A549 (cell line): Measurements from ENCODE around the gene STRN3. TPM values are rescaled to one million over a fixed set of nuclear protein-coding genes. Genes with fewer than 3 reads are reported as not detected.

ENCODE experiments used
- ATAC-seq, 2 experiments: fragments of 200-7000 bp in 1 of 2; fragments of >200 bp in 1 of 2; cut with Nextera tagmentation in 1 of 2; cut with Tn5 transposase in 1 of 2; 3 replicates each; pipeline versions ENCODE4 v1.8.0 to v1.9.1; 2018 to 2020; ENCODE audit warnings: mild to moderate bottlenecking in 1 of 2, moderate library complexity in 1 of 2
- CTCF ChIA-PET: fragments of 300-600 bp; sonication (Branson Sonifier 250); formaldehyde crosslinking; extraction: SDS; loops from one replicate; lab custom pipeline; 2021; ENCODE audit warnings: antibody characterized with exemption, inconsistent platforms; lab: Yijun Ruan, JAX
- POLR2A ChIA-PET: fragments of 350-600 bp; formaldehyde crosslinking; extraction: SDS; loops from one replicate; lab custom pipeline; 2021; ENCODE audit warnings: antibody characterized with exemption, inconsistent platforms; lab: Yijun Ruan, JAX
- DNase-seq, 2 experiments: peaks; one replicate each; pipeline versions ENCODE4 v3.0.0 to v3.0.0-alpha.2; 2011 to 2016; ENCODE audit warnings: low read depth in 1 of 2, low spot score in 1 of 2
- FAIRE-seq: peaks from 2 replicates; lab custom pipeline; 2011; peaks lifted over from hg19 to GRCh38; lab: Jason Lieb, UNC
- H3K27ac ChIP-seq, 2 experiments: fragments of >200 bp; sonication (Bioruptor Twin); formaldehyde crosslinking; 3 replicates each; pipeline ENCODE4 v1.5.1; 2016 to 2017
- H3K4me1 ChIP-seq: fragments of >200 bp; sonication (Bioruptor Twin); formaldehyde crosslinking; 3 replicates; pipeline ENCODE4 v1.6.1; 2016
- H3K4me2 ChIP-seq: fragments of >200 bp; sonication (Bioruptor Twin); formaldehyde crosslinking; 3 replicates; pipeline ENCODE4 v1.6.1; 2016
- H3K4me3 ChIP-seq: fragments of >200 bp; sonication (Bioruptor Twin); formaldehyde crosslinking; 3 replicates; pipeline ENCODE4 v1.5.1; 2016
- H3K9me3 ChIP-seq: fragments of >200 bp; sonication (Bioruptor Twin); formaldehyde crosslinking; 3 replicates; pipeline ENCODE4 v1.6.1; 2016
- CBX2 ChIP-seq: fragments of 200-600 bp; sonication (generic); IDR thresholded peaks from 2 replicates; pipeline ENCODE4 v1.6.1; 2016; ENCODE audit warnings: low read depth, mild to moderate bottlenecking, borderline replicate concordance
- CBX8 ChIP-seq: fragments of 200-600 bp; sonication (generic); IDR thresholded peaks from 2 replicates; pipeline ENCODE4 v1.6.1; 2016
- CEBPB ChIP-seq, 2 experiments: fragments of >200 bp in 1 of 2; sonication (Bioruptor Twin) in 1 of 2; formaldehyde crosslinking in 1 of 2; IDR thresholded peaks; 2 replicates each; pipeline ENCODE4 v1.6.1; 2012 to 2016
- CHD4 ChIP-seq: fragments of 200-600 bp; sonication (generic); IDR thresholded peaks from 2 replicates; pipeline ENCODE4 v1.6.1; 2016; ENCODE audit warnings: antibody characterized with exemption, mild to moderate bottlenecking, borderline replicate concordance
- E2F6 ChIP-seq: IDR thresholded peaks from 2 replicates; pipeline ENCODE4 v1.6.1; 2012; ENCODE audit warnings: low read depth, borderline replicate concordance
- EP300 ChIP-seq, 2 experiments: fragments of >200 bp; sonication (Bioruptor Twin); formaldehyde crosslinking; IDR thresholded peaks; 2 replicates in 1 of 2; 3 replicates in 1 of 2; pipeline ENCODE4 v1.6.1; 2016 to 2017
- ESRRA ChIP-seq: fragments of 150-350 bp; IDR thresholded peaks from 2 replicates; pipeline ENCODE4 v1.6.1; 2014; ENCODE audit warnings: mild to moderate bottlenecking, low read length, borderline replicate concordance
- GATA3 ChIP-seq: IDR thresholded peaks from 2 replicates; pipeline ENCODE4 v1.6.1; 2012; ENCODE audit warnings: borderline replicate concordance
- HEYL ChIP-seq: fragments of 250-450 bp; sonication (Bioruptor Pico); IDR thresholded peaks from 2 replicates; pipeline ENCODE4 v1.8.0; 2021; ENCODE audit warnings: mild to moderate bottlenecking, moderate library complexity
- HOXB5 ChIP-seq: fragments of 250-450 bp; sonication (Bioruptor Pico); IDR thresholded peaks from 2 replicates; pipeline ENCODE4 v1.5.0; 2020; ENCODE audit warnings: mild to moderate bottlenecking, moderate library complexity
- KDM1A ChIP-seq: fragments of 200-600 bp; sonication (generic); IDR thresholded peaks from 2 replicates; pipeline ENCODE4 v1.6.1; 2016; ENCODE audit warnings: low read depth, mild to moderate bottlenecking
- KDM5A ChIP-seq: fragments of 200-600 bp; sonication (generic); IDR thresholded peaks from 2 replicates; pipeline ENCODE4 v1.6.1; 2016; ENCODE audit warnings: antibody characterized with exemption, mild to moderate bottlenecking
- MAX ChIP-seq: IDR thresholded peaks from 2 replicates; pipeline ENCODE4 v1.6.1; 2012
- NPAS2 ChIP-seq: fragments of 250-450 bp; sonication (Bioruptor Pico); IDR thresholded peaks from 2 replicates; pipeline ENCODE4 v1.8.0; 2022; ENCODE audit warnings: mild to moderate bottlenecking, moderate library complexity, borderline replicate concordance
- RARB ChIP-seq: fragments of 250-450 bp; sonication (Bioruptor Pico); IDR thresholded peaks from 2 replicates; pipeline ENCODE4 v1.8.0; 2021; ENCODE audit warnings: mild to moderate bottlenecking, moderate library complexity
- RCOR1 ChIP-seq: fragments of 150-350 bp; IDR thresholded peaks from 2 replicates; pipeline ENCODE4 v1.6.1; 2014; ENCODE audit warnings: antibody characterized with exemption, low read length, low read depth
- SMC3 ChIP-seq: fragments of >200 bp; sonication (Bioruptor Twin); formaldehyde crosslinking; IDR thresholded peaks from 3 replicates; pipeline ENCODE4 v1.6.1; 2018; ENCODE audit warnings: inconsistent platforms
- SREBF2 ChIP-seq: fragments of 450-650 bp; IDR thresholded peaks from 2 replicates; pipeline ENCODE4 v1.6.1; 2014; ENCODE audit warnings: mild to moderate bottlenecking, moderate library complexity
- TFCP2L1 ChIP-seq: fragments of 250-450 bp; sonication (Bioruptor Pico); IDR thresholded peaks from 2 replicates; pipeline ENCODE4 v1.5.0; 2021; ENCODE audit warnings: mild to moderate bottlenecking
- ZC3H11A ChIP-seq: fragments of 450-650 bp; IDR thresholded peaks from 2 replicates; pipeline ENCODE4 v1.6.1; 2014; ENCODE audit warnings: antibody characterized with exemption, mild to moderate bottlenecking
- WGBS: methylation state at CpG from one replicate; pipeline ENCODE4 v1.1.6; 2017; ENCODE audit errors: missing lambda C conversion rate; 5-methylcytosine and 5-hydroxymethylcytosine counted together
- polyA plus RNA-seq, 4 experiments: library from polyadenylated mRNA; depleted of rRNA in 3 of 4; stranded (reverse); fragments of >200 nt; fragmentation: RNase III in 1 of 4; extraction: RNeasy Plus Mini Kit Qiagen cat#74134 plus additional on column Dnase treatment in 1 of 4; gene quantifications; 2 replicates in 3 of 4; 3 replicates in 1 of 4; pipeline ENCODE4 v1.2.3, GENCODE V29; 2011 to 2017
- TF ChIP-seq, protein P1 (sequence below): fragments of 200-600 bp; sonication (generic); IDR thresholded peaks from 2 replicates; pipeline ENCODE4 v1.6.1; 2016; ENCODE audit warnings: antibody characterized with exemption, mild to moderate bottlenecking, moderate library complexity
- TF ChIP-seq, protein P2 (sequence below): fragments of 250-450 bp; sonication (Bioruptor Pico); IDR thresholded peaks from 2 replicates; pipeline ENCODE4 v1.5.0; 2021; ENCODE audit warnings: mild to moderate bottlenecking, moderate library complexity, borderline replicate concordance

STRN3 gene
- polyA plus RNA-seq, 2 of the 4 experiments (the other 2 are of a cell fraction), result 22.1 to 44.8 TPM

DNA sequence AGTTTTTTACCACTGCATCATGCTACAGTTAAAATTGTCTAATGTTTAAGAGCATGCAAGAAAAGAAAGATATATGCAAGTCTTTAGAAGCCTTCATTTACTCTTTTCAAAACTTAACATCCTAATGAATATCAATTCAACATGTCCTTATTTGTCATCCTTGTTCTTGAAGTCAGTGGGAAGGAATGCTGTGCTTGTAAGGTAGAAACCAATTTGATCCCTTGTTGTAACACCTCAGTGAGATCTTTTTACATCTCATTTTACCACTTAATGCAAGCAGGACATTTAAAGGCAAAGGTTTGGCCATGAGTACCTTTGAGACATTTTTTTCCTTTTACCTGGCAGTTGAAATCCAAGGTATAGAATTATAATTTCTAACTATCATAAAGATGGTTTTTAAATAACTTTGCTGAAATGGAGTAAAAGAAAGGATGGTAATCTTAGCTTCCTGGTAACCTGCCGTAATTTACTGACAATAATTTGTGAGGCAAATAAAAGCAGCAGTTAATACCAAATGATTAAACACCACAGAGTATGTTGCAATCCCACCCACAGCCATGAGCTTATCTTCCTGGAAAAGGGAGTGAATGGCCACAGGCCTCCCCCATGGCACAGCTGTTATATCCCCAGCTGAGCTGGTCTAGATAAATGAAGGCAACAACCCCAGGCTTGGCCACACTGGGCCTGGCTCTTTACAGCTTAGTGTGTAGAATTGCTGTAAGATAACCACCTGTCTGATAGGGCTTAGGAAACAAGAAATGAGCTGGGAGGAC, 33.2 kb upstream of the STRN3 start:
- no peak for FAIRE-seq
- H3K4me3 ChIP-seq, result no peak overlapping the region
- TF ChIP-seq HEYL (no peak), CEBPB (IDR thresholded peaks at IDR 0.05) (peak; percentile 60 to 79; a peak in 2 of 4 replicates), GATA3 (no peak), EP300 (IDR thresholded peaks at IDR 0.05) (0 out of 5 replicates have a peak, but pooled peaks of 1 of the 2 experiments have one; percentile 23)
- H3K4me1 ChIP-seq, result peaks cover 21% of the 10 kb centered on the region
- peak in 1 of 2 experiments; percentile 15 for DNase-seq
- ATAC-seq, result no peak
- H3K27ac ChIP-seq, result peak overlapping the region in 1 of 2 experiments; percentile 56; a peak in 2 of 6 replicates
- H3K9me3 ChIP-seq, result no peaks in the 10 kb centered on the region
- 41% methylated on average over 1 of the region's 1 CpG for WGBS
- H3K4me2 ChIP-seq, result peak overlapping the region; percentile 37
- POLR2A ChIA-PET, result interaction anchor here (1.8 kb wide), 1 partner anchor 33 kb away, joined by 9 read pairs; the partner anchor contains the start of gene STRN3
- CTCF ChIA-PET, result interaction anchor here (1.8 kb wide), 1 partner anchor 79 kb away, joined by 4 read pairs; no protein-coding TSS in a partner anchor

DNA sequence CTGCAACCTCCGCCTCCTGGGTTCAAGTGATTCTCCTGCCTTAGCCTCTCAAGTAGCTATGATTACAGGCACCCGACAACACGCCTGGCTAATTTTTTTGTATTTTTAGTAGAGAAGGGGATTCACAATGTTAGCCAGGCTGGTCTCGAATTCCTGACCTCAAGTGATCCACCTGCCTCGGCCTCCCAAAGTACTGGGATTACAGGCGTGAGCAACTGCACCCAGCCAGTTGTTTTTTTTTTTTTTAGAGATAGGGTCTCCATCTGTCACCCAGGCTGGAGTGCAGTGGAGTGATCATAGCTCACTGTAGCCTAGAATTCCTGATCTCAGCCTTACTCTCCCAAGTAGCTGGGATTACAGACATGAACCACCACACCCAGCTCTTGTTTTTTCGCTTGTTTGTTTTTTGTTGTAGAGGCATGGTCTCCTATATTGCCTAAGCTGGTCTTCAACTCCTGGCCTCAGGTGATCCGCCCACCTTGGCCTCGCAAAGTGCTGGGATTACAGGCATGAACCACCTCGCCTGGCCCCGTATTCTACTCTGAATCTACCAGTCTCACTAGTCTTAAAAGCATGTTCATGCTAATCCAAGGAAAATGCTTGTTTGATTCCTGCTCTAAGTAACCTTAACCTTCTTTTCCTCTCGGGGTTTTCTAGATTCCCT, 31.7 kb upstream of the STRN3 start:
- peaks cover 27% of the 10 kb centered on the region for H3K4me1 ChIP-seq
- no peak for FAIRE-seq
- no peak for TF ChIP-seq EP300 (IDR thresholded peaks at IDR 0.05)
- TF ChIP-seq CBX8, result no peak
- TF ChIP-seq CHD4, result no peak
- no peak for TF ChIP-seq NPAS2
- no peak for TF ChIP-seq MAX
- no peak for TF ChIP-seq ESRRA
- no peak for TF ChIP-seq CBX2
- no peak for TF ChIP-seq SMC3
- TF ChIP-seq KDM5A, result no peak
- no peak for TF ChIP-seq HOXB5 (CRISPR knock-in tag)
- TF ChIP-seq, protein P1, sequence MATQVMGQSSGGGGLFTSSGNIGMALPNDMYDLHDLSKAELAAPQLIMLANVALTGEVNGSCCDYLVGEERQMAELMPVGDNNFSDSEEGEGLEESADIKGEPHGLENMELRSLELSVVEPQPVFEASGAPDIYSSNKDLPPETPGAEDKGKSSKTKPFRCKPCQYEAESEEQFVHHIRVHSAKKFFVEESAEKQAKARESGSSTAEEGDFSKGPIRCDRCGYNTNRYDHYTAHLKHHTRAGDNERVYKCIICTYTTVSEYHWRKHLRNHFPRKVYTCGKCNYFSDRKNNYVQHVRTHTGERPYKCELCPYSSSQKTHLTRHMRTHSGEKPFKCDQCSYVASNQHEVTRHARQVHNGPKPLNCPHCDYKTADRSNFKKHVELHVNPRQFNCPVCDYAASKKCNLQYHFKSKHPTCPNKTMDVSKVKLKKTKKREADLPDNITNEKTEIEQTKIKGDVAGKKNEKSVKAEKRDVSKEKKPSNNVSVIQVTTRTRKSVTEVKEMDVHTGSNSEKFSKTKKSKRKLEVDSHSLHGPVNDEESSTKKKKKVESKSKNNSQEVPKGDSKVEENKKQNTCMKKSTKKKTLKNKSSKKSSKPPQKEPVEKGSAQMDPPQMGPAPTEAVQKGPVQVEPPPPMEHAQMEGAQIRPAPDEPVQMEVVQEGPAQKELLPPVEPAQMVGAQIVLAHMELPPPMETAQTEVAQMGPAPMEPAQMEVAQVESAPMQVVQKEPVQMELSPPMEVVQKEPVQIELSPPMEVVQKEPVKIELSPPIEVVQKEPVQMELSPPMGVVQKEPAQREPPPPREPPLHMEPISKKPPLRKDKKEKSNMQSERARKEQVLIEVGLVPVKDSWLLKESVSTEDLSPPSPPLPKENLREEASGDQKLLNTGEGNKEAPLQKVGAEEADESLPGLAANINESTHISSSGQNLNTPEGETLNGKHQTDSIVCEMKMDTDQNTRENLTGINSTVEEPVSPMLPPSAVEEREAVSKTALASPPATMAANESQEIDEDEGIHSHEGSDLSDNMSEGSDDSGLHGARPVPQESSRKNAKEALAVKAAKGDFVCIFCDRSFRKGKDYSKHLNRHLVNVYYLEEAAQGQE, result no peak
- TF ChIP-seq KDM1A, result no peak
- TF ChIP-seq, protein P2, sequence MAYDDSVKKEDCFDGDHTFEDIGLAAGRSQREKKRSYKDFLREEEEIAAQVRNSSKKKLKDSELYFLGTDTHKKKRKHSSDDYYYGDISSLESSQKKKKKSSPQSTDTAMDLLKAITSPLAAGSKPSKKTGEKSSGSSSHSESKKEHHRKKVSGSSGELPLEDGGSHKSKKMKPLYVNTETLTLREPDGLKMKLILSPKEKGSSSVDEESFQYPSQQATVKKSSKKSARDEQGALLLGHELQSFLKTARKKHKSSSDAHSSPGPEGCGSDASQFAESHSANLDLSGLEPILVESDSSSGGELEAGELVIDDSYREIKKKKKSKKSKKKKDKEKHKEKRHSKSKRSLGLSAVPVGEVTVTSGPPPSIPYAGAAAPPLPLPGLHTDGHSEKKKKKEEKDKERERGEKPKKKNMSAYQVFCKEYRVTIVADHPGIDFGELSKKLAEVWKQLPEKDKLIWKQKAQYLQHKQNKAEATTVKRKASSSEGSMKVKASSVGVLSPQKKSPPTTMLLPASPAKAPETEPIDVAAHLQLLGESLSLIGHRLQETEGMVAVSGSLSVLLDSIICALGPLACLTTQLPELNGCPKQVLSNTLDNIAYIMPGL (CRISPR knock-in tag), result no peak
- TF ChIP-seq SREBF2, result no peak
- no peak for TF ChIP-seq TFCP2L1 (CRISPR knock-in tag)
- no peak for TF ChIP-seq RARB (CRISPR knock-in tag)
- TF ChIP-seq E2F6, result no peak
- TF ChIP-seq ZC3H11A, result no peak
- TF ChIP-seq RCOR1, result no peak
- H3K27ac ChIP-seq, result peak overlapping the region in 1 of 2 experiments; percentile 48; a peak in 1 of 6 replicates
- no peak for ATAC-seq
- WGBS, result 96% methylated on average over 12 of the region's 12 CpGs
- H3K9me3 ChIP-seq, result no peaks in the 10 kb centered on the region
- no peak overlapping the region for H3K4me3 ChIP-seq
- H3K4me2 ChIP-seq, result no peak overlapping the region
- CTCF ChIA-PET, result interaction anchor here (0.7 to 1.2 kb wide), 3 partner anchors 10 to 30 kb away, joined by 3 to 4 read pairs (median 3); no protein-coding TSS in a partner anchor
- POLR2A ChIA-PET, result no interaction called here
- DNase-seq, result no peak
